HepG2 (cell line): ENCODE measurements around the gene EGFL8. TPM values are rescaled to one million over a fixed set of nuclear protein-coding genes. Genes with fewer than 3 reads are reported as not detected.

Source experiments
- EHMT2 ChIP-seq: fragments of 200-600 bp; sonication (generic); IDR thresholded peaks from 2 replicates; pipeline ENCODE4 v1.7.0; 2017; ENCODE audit warnings: antibody characterized with exemption, low read depth, low read length, borderline replicate concordance
- FLYWCH1 ChIP-seq: sonication (generic); formaldehyde crosslinking; IDR thresholded peaks from 2 replicates; pipeline ENCODE4 v1.8.1; 2023; ENCODE audit warnings: mild to moderate bottlenecking, missing genetic modification reagents
- FOXO1 ChIP-seq: sonication (generic); formaldehyde crosslinking; IDR thresholded peaks from 2 replicates; pipeline ENCODE4 v1.4.0; 2020; ENCODE audit warnings: missing genetic modification reagents
- GATAD2A ChIP-seq: IDR thresholded peaks from 2 replicates; pipeline ENCODE4 v1.6.1; 2016
- GZF1 ChIP-seq: sonication (generic); formaldehyde crosslinking; IDR thresholded peaks from 2 replicates; pipeline ENCODE4 v1.5.1; 2020; ENCODE audit warnings: mild to moderate bottlenecking, missing genetic modification reagents
- KMT2A ChIP-seq: sonication (generic); formaldehyde crosslinking; IDR thresholded peaks from 2 replicates; pipeline ENCODE4 v1.4.0; 2020; ENCODE audit warnings: missing genetic modification reagents
- NCOA1 ChIP-seq: sonication (generic); formaldehyde crosslinking; IDR thresholded peaks from 2 replicates; pipeline ENCODE4 v1.9.0; 2021; ENCODE audit warnings: missing genetic modification reagents
- NFKBIZ ChIP-seq: IDR thresholded peaks from 2 replicates; pipeline ENCODE4 v1.6.1; 2018; ENCODE audit warnings: missing genetic modification reagents, missing compliant biosample characterization
- SMAD1 ChIP-seq: sonication (generic); formaldehyde crosslinking; IDR thresholded peaks from 2 replicates; pipeline ENCODE4 v1.4.0; 2020; ENCODE audit warnings: missing genetic modification reagents, low read depth, mild to moderate bottlenecking, borderline replicate concordance
- SP140L ChIP-seq: sonication (generic); formaldehyde crosslinking; IDR thresholded peaks from 2 replicates; pipeline ENCODE4 v1.4.0; 2020; ENCODE audit warnings: missing genetic modification reagents, borderline replicate concordance
- TGIF2 ChIP-seq: IDR thresholded peaks from 2 replicates; pipeline ENCODE4 v1.6.1; 2016; ENCODE audit warnings: control low read depth, missing compliant biosample characterization
- TMF1 ChIP-seq: sonication (generic); formaldehyde crosslinking; IDR thresholded peaks from 2 replicates; pipeline ENCODE4 v1.8.1; 2022; ENCODE audit warnings: low read depth, missing genetic modification reagents
- ZFP62 ChIP-seq: sonication (generic); formaldehyde crosslinking; IDR thresholded peaks from 2 replicates; pipeline ENCODE4 v1.4.0; 2020; ENCODE audit warnings: missing genetic modification reagents
- ZNF292 ChIP-seq: sonication (generic); formaldehyde crosslinking; IDR thresholded peaks from 2 replicates; pipeline ENCODE4 v1.8.1; 2022; ENCODE audit warnings: mild to moderate bottlenecking, low read depth, missing genetic modification reagents, borderline replicate concordance
- ZNF550 ChIP-seq: sonication (generic); formaldehyde crosslinking; IDR thresholded peaks from 2 replicates; pipeline ENCODE4 v1.4.0; 2020; ENCODE audit warnings: mild to moderate bottlenecking, missing genetic modification reagents, borderline replicate concordance
- ZNF605 ChIP-seq: sonication (generic); formaldehyde crosslinking; IDR thresholded peaks from 2 replicates; pipeline ENCODE4 v1.8.0; 2022; ENCODE audit warnings: mild to moderate bottlenecking, missing genetic modification reagents
- ZNF660 ChIP-seq: sonication (generic); formaldehyde crosslinking; IDR thresholded peaks from 2 replicates; pipeline ENCODE4 v1.5.1; 2020; ENCODE audit warnings: mild to moderate bottlenecking, low read depth, missing genetic modification reagents, borderline replicate concordance
- ZSCAN9 ChIP-seq: IDR thresholded peaks from 2 replicates; pipeline ENCODE4 v1.6.1; 2016; ENCODE audit warnings: borderline replicate concordance
- polyA plus RNA-seq, 8 experiments: library from polyadenylated mRNA; depleted of rRNA in 3 of 8; stranded (reverse) in 7 of 8; unstranded in 1 of 8; fragments of >200 nt; fragmentation: Illumina TruSeq in 4 of 8; extraction: Trizol in 4 of 8; gene quantifications; 2 replicates each; pipeline versions ENCODE4 v1.2.1 to v1.2.3, GENCODE V29; 2011 to 2016; ENCODE audit warnings: low read depth in 4 of 8, missing spikeins in 1 of 8, mixed read lengths in 1 of 8; ENCODE audit not compliant: insufficient read depth in 1 of 8
- total RNA-seq, 5 experiments: library from RNA; depleted of rRNA; stranded (reverse); fragments of >200 nt; fragmentation: Illumina TruSeq; extraction: Trizol; gene quantifications; 2 replicates each; pipeline ENCODE4 v1.2.3, GENCODE V29; 2016; ENCODE audit warnings: low read depth in 1 of 5
- TF ChIP-seq, protein P1 (sequence below): sonication (generic); formaldehyde crosslinking; IDR thresholded peaks from 2 replicates; pipeline ENCODE4 v1.4.0; 2020; ENCODE audit warnings: low read depth, missing genetic modification reagents
- TF ChIP-seq, protein P2 (sequence below): IDR thresholded peaks from 2 replicates; pipeline ENCODE4 v1.4.0; 2020; ENCODE audit warnings: mild to moderate bottlenecking, missing genetic modification reagents
- TF ChIP-seq, protein P3 (sequence below): sonication (generic); formaldehyde crosslinking; IDR thresholded peaks from 2 replicates; pipeline ENCODE4 v1.4.0; 2020; ENCODE audit warnings: missing genetic modification reagents, borderline replicate concordance

EGFL8 gene
- total and polyA plus RNA-seq, 2 of the 13 experiments (the other 11 are each of a cell fraction or from before 2014, with no cell fraction given), result 10.0 to 11.5 TPM

DNA sequence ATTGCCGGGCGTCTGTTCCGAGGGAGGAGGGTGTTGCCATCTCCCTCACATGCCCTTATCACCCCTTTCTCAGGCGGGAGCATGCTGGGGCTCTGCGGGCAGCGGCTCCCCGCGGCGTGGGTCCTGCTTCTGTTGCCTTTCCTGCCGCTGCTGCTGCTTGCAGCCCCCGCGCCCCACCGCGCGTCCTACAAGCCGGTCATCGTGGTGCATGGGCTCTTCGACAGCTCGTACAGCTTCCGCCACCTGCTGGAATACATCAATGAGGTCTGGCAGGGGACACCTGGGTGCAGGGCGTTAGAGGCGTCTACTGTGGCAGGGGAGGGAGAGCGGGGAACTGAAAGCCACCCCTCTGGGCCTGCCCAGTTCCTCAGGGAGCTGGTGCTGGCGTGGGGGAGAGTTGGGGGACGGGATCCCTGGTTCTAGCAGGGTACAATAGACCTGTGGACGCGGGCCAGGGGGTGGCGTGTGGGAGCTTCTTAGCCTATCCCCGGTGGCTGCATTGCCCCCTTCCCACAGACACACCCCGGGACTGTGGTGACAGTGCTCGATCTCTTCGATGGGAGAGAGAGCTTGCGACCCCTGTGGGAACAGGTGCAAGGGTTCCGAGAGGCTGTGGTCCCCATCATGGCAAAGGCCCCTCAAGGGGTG lies 9.8 kb upstream of the EGFL8 start (continued):
- TF ChIP-seq, protein P1, sequence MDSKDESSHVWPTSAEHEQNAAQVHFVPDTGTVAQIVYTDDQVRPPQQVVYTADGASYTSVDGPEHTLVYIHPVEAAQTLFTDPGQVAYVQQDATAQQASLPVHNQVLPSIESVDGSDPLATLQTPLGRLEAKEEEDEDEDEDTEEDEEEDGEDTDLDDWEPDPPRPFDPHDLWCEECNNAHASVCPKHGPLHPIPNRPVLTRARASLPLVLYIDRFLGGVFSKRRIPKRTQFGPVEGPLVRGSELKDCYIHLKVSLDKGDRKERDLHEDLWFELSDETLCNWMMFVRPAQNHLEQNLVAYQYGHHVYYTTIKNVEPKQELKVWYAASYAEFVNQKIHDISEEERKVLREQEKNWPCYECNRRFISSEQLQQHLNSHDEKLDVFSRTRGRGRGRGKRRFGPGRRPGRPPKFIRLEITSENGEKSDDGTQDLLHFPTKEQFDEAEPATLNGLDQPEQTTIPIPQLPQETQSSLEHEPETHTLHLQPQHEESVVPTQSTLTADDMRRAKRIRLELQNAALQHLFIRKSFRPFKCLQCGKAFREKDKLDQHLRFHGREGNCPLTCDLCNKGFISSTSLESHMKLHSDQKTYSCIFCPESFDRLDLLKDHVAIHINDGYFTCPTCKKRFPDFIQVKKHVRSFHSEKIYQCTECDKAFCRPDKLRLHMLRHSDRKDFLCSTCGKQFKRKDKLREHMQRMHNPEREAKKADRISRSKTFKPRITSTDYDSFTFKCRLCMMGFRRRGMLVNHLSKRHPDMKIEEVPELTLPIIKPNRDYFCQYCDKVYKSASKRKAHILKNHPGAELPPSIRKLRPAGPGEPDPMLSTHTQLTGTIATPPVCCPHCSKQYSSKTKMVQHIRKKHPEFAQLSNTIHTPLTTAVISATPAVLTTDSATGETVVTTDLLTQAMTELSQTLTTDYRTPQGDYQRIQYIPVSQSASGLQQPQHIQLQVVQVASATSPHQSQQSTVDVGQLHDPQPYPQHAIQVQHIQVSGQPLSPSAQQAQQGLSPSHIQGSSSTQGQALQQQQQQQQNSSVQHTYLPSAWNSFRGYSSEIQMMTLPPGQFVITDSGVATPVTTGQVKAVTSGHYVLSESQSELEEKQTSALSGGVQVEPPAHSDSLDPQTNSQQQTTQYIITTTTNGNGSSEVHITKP (CRISPR knock-in tag), result 0 out of 2 replicates have a peak, but pooled peaks have one; percentile 60
- peak; percentile 83; the same call in 1 of the 2 replicates for TF ChIP-seq ZNF292 (CRISPR knock-in tag)
- peak; percentile 10; the same call in 1 of the 2 replicates for TF ChIP-seq FOXO1 (CRISPR knock-in tag)
- 0 out of 2 replicates have a peak, but pooled peaks have one; percentile 89 for TF ChIP-seq SMAD1 (CRISPR knock-in tag)
- TF ChIP-seq ZSCAN9 (CRISPR knock-in tag), result peak; percentile 37; the same call in 1 of the 2 replicates
- TF ChIP-seq ZFP62 (CRISPR knock-in tag), result no peak
- TF ChIP-seq ZNF550 (CRISPR knock-in tag), result peak; percentile 27; the same call in 1 of the 2 replicates
- no peak for TF ChIP-seq FLYWCH1 (CRISPR knock-in tag)
- peak; percentile 73 for TF ChIP-seq GATAD2A (CRISPR knock-in tag)
- TF ChIP-seq ZNF660 (CRISPR knock-in tag), result no peak
- peak; percentile 92; the same call in 1 of the 2 replicates for TF ChIP-seq GZF1 (CRISPR knock-in tag)
- no peak; the same call in 1 of the 2 replicates for TF ChIP-seq TMF1 (CRISPR knock-in tag)
- TF ChIP-seq KMT2A (CRISPR knock-in tag), result no peak; the same call in 1 of the 2 replicates
- TF ChIP-seq SP140L (CRISPR knock-in tag), result no peak
- TF ChIP-seq NFKBIZ (CRISPR knock-in tag), result no peak; the same call in 1 of the 2 replicates
- TF ChIP-seq NCOA1 (CRISPR knock-in tag), result no peak
- TF ChIP-seq, protein P2, sequence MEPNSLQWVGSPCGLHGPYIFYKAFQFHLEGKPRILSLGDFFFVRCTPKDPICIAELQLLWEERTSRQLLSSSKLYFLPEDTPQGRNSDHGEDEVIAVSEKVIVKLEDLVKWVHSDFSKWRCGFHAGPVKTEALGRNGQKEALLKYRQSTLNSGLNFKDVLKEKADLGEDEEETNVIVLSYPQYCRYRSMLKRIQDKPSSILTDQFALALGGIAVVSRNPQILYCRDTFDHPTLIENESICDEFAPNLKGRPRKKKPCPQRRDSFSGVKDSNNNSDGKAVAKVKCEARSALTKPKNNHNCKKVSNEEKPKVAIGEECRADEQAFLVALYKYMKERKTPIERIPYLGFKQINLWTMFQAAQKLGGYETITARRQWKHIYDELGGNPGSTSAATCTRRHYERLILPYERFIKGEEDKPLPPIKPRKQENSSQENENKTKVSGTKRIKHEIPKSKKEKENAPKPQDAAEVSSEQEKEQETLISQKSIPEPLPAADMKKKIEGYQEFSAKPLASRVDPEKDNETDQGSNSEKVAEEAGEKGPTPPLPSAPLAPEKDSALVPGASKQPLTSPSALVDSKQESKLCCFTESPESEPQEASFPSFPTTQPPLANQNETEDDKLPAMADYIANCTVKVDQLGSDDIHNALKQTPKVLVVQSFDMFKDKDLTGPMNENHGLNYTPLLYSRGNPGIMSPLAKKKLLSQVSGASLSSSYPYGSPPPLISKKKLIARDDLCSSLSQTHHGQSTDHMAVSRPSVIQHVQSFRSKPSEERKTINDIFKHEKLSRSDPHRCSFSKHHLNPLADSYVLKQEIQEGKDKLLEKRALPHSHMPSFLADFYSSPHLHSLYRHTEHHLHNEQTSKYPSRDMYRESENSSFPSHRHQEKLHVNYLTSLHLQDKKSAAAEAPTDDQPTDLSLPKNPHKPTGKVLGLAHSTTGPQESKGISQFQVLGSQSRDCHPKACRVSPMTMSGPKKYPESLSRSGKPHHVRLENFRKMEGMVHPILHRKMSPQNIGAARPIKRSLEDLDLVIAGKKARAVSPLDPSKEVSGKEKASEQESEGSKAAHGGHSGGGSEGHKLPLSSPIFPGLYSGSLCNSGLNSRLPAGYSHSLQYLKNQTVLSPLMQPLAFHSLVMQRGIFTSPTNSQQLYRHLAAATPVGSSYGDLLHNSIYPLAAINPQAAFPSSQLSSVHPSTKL (CRISPR knock-in tag), result no peak; the same call in 1 of the 2 replicates
- no peak; the same call in 1 of the 2 replicates for TF ChIP-seq ZNF605
- peak; percentile 85; the same call in 1 of the 2 replicates for TF ChIP-seq TGIF2 (CRISPR knock-in tag)
- TF ChIP-seq, protein P3, sequence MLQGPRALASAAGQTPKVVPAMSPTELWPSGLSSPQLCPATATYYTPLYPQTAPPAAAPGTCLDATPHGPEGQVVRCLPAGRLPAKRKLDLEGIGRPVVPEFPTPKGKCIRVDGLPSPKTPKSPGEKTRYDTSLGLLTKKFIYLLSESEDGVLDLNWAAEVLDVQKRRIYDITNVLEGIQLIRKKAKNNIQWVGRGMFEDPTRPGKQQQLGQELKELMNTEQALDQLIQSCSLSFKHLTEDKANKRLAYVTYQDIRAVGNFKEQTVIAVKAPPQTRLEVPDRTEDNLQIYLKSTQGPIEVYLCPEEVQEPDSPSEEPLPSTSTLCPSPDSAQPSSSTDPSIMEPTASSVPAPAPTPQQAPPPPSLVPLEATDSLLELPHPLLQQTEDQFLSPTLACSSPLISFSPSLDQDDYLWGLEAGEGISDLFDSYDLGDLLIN (CRISPR knock-in tag), result no peak
- no peak for TF ChIP-seq EHMT2
